Prostate gland (tissue), 2 donors: ENCODE results near the gene NTN1.

Experiments used
- CTCF ChIP-seq, 4 experiments: fragments of 200-600 bp in 2 of 4; fragments of 450-650 bp in 2 of 4; sonication (generic) in 2 of 4; IDR thresholded peaks; 1 replicate in 3 of 4; 2 replicates in 1 of 4; pipeline ENCODE4 v1.5.1; 2016 to 2019; ENCODE audit warnings: antibody characterized with exemption in 4 of 4, mild to moderate bottlenecking in 2 of 4, moderate library complexity in 2 of 4
- POLR2A ChIP-seq: fragments of 450-650 bp; IDR thresholded peaks from one replicate; pipeline ENCODE4 v1.6.1; 2016; ENCODE audit warnings: antibody characterized with exemption, mild to moderate bottlenecking
- POLR2AphosphoS5 ChIP-seq: sonication (generic); formaldehyde crosslinking; IDR thresholded peaks from one replicate; pipeline ENCODE4 v1.6.1; 2017; ENCODE audit warnings: antibody characterized with exemption

- TF ChIP-seq CTCF (IDR thresholded peaks at IDR 0.05), result no peak
- no peak for TF ChIP-seq POLR2A
- TF ChIP-seq POLR2AphosphoS5, result no peak
Observed at GRCh38 chr17:9241774-9242496, 220.6 kb downstream of the NTN1 start.
